HCT116 (cell line): ENCODE measurements around the gene CACNB1. TPM values are rescaled to one million over a fixed set of nuclear protein-coding genes. Genes with fewer than 3 reads are reported as not detected.
A peak's percentile ranks its signal among the peaks of the same experiment; 100 is the strongest.

ENCODE experiments used
- ATAC-seq: fragments of 200-7000 bp; cut with Tn5 transposase; 2 replicates; pipeline ENCODE4 v1.9.1; 2020; ENCODE audit warnings: mild to moderate bottlenecking, moderate library complexity
- BruUV-seq: library from RNA; stranded (reverse); fragments of 400-500 nt; replicated peaks from 2 replicates; lab custom pipeline; 2021; lab: Mats Ljungman, UMichigan
- CTCF ChIA-PET: fragments of 300-600 bp; sonication (Branson Sonifier 250); formaldehyde crosslinking; loops from one replicate; lab custom pipeline; 2021; ENCODE audit warnings: antibody characterized with exemption; lab: Charles Lee
- POLR2A ChIA-PET: fragments of 300-600, 350-600 bp; sonication (Branson Sonifier 250); formaldehyde crosslinking; loops from one replicate; lab custom pipeline; 2021; ENCODE audit warnings: antibody characterized with exemption; lab: Charles Lee
- RAD21 ChIA-PET, 2 experiments: fragments of 300-600 bp; sonication (Branson Sonifier 250); formaldehyde crosslinking; loops; one replicate each; lab custom pipeline; 2023; ENCODE audit warnings: low total read pairs in 2 of 2; ENCODE audit not compliant: uncharacterized antibody in 2 of 2, unreplicated experiment in 2 of 2, low non-redundant PET in 1 of 2; lab: Charles Lee
- DNase-seq: peaks from one replicate; pipeline ENCODE4 v3.0.0-alpha.2; 2010; ENCODE audit warnings: low read depth, low spot score
- H2AFZ ChIP-seq: fragments of 200-600 bp; shearing (Covaris generic), sonication (generic); 2 replicates; pipeline ENCODE4 v1.6.1; 2017; ENCODE audit warnings: low read depth, mixed run types, mixed read lengths, antibody characterized with exemption, low read length; ENCODE audit not compliant: poor library complexity, severe bottlenecking
- H3K27ac ChIP-seq: 2 replicates; pipeline ENCODE4 v1.5.1; 2012; ENCODE audit warnings: low read depth, low read length
- H3K27me3 ChIP-seq: fragments of 200-600 bp; sonication (generic); 2 replicates; pipeline ENCODE4 v1.6.1; 2016; ENCODE audit warnings: mixed run types, low read length, mixed read lengths; ENCODE audit not compliant: insufficient read depth
- H3K36me3 ChIP-seq, 2 experiments: fragments of 200-500 bp in 1 of 2; fragments of 200-600 bp in 1 of 2; sonication (Bioruptor generic) in 1 of 2; sonication (generic) in 1 of 2; 2 replicates each; pipeline versions ENCODE4 v1.5.1 to v1.6.1; 2014 to 2016; ENCODE audit warnings: low read length in 2 of 2, inconsistent platforms in 1 of 2, mixed read lengths in 1 of 2, mixed run types in 1 of 2; ENCODE audit not compliant: insufficient read depth in 2 of 2, control insufficient read depth in 1 of 2
- H3K4me1 ChIP-seq, 2 experiments: fragments of 200-600 bp in 1 of 2; sonication (generic) in 1 of 2; 2 replicates each; pipeline versions ENCODE4 v1.5.1 to v1.6.1; 2012 to 2017; ENCODE audit warnings: low read length in 2 of 2, inconsistent platforms in 1 of 2, mild to moderate bottlenecking in 1 of 2, mixed read lengths in 1 of 2, mixed run types in 1 of 2, moderate library complexity in 1 of 2; ENCODE audit not compliant: insufficient read depth in 2 of 2, control insufficient read depth in 1 of 2
- H3K4me2 ChIP-seq: fragments of 200-600 bp; sonication (generic); 2 replicates; pipeline ENCODE4 v1.6.1; 2017; ENCODE audit warnings: mixed run types, low read length, mixed read lengths
- H3K4me3 ChIP-seq, 2 experiments: fragments of 200-600 bp in 1 of 2; sonication (generic) in 1 of 2; replicated peaks in 1 of 2; 2 replicates each; pipeline ENCODE4 v1.5.1; 2011 to 2016; ENCODE audit warnings: low read length in 2 of 2, control low read depth in 1 of 2, low read depth in 1 of 2, mild to moderate bottlenecking in 1 of 2, mixed read lengths in 1 of 2, mixed run types in 1 of 2
- H3K79me2 ChIP-seq: fragments of 200-600 bp; sonication (generic); 2 replicates; pipeline ENCODE4 v1.6.1; 2017; ENCODE audit warnings: mild to moderate bottlenecking, mixed run types, low read length, moderate library complexity, mixed read lengths; ENCODE audit not compliant: insufficient read depth
- H3K9ac ChIP-seq: fragments of 200-600 bp; sonication (generic); 2 replicates; pipeline ENCODE4 v1.6.1; 2016; ENCODE audit warnings: low read length, mixed read lengths
- H3K9me2 ChIP-seq: fragments of 200-600 bp; sonication (generic), shearing (Covaris generic); 2 replicates; pipeline ENCODE4 v1.6.1; 2017; ENCODE audit warnings: mixed run types, mild to moderate bottlenecking, moderate library complexity; ENCODE audit not compliant: insufficient read depth
- H3K9me3 ChIP-seq, 2 experiments: fragments of 200-500 bp in 1 of 2; fragments of 200-600 bp in 1 of 2; sonication (Bioruptor generic) in 1 of 2; sonication (generic) in 1 of 2; 2 replicates each; pipeline ENCODE4 v1.6.1; 2014 to 2017; ENCODE audit warnings: low read length in 2 of 2, mixed read lengths in 2 of 2, inconsistent platforms in 1 of 2, low read depth in 1 of 2, mild to moderate bottlenecking in 1 of 2, mixed run types in 1 of 2, moderate library complexity in 1 of 2; ENCODE audit not compliant: control insufficient read depth in 1 of 2, insufficient read depth in 1 of 2
- H4K20me1 ChIP-seq: fragments of 200-600 bp; sonication (generic), shearing (Covaris generic); 2 replicates; pipeline ENCODE4 v1.6.1; 2017; ENCODE audit warnings: mixed run types, mild to moderate bottlenecking, moderate library complexity; ENCODE audit not compliant: insufficient read depth
- ATF3 ChIP-seq: IDR thresholded peaks from 2 replicates; pipeline ENCODE4 v1.6.1; 2012
- CBX3 ChIP-seq: IDR thresholded peaks from 2 replicates; pipeline ENCODE4 v1.6.1; 2012; ENCODE audit warnings: low read depth
- CEBPB ChIP-seq: IDR thresholded peaks from 2 replicates; pipeline ENCODE4 v1.6.1; 2012; ENCODE audit warnings: low read depth
- CTCF ChIP-seq, 3 experiments: fragments of 200-600 bp in 1 of 3; sonication (generic) in 1 of 3; IDR thresholded peaks in 2 of 3; conservative IDR thresholded peaks in 1 of 3; 2 replicates each; pipeline ENCODE4 v1.5.1; 2012 to 2017; ENCODE audit warnings: low read depth in 2 of 3, low read length in 2 of 3, antibody characterized with exemption in 1 of 3, borderline replicate concordance in 1 of 3, control low read depth in 1 of 3, mild to moderate bottlenecking in 1 of 3, mixed read lengths in 1 of 3, mixed run types in 1 of 3, moderate library complexity in 1 of 3; ENCODE audit not compliant: insufficient read depth in 1 of 3
- EGR1 ChIP-seq: IDR thresholded peaks from 2 replicates; pipeline ENCODE4 v1.6.1; 2012; ENCODE audit warnings: low read depth
- ELF1 ChIP-seq: IDR thresholded peaks from 2 replicates; pipeline ENCODE4 v1.6.1; 2012; ENCODE audit warnings: low read depth, borderline replicate concordance
- EZH2 ChIP-seq: fragments of 200-600 bp; sonication (generic); IDR thresholded peaks from 2 replicates; pipeline ENCODE4 v1.6.1; 2017; ENCODE audit warnings: antibody characterized with exemption, mixed run types
- EZH2phosphoT487 ChIP-seq: fragments of 200-600 bp; IDR thresholded peaks from 2 replicates; pipeline ENCODE4 v1.6.1; 2018; ENCODE audit warnings: antibody characterized with exemption, borderline replicate concordance
- FOSL1 ChIP-seq: IDR thresholded peaks from 2 replicates; pipeline ENCODE4 v1.6.1; 2012; ENCODE audit warnings: low read depth
- JUND ChIP-seq: IDR thresholded peaks from 2 replicates; pipeline ENCODE4 v1.6.1; 2012
- RAD21 ChIP-seq: IDR thresholded peaks from 2 replicates; pipeline ENCODE4 v1.6.1; 2012; ENCODE audit warnings: low read depth, mild to moderate bottlenecking
- SIN3A ChIP-seq: IDR thresholded peaks from 2 replicates; pipeline ENCODE4 v1.6.1; 2012; ENCODE audit warnings: low read depth
- SP1 ChIP-seq: IDR thresholded peaks from 2 replicates; pipeline ENCODE4 v1.6.1; 2012; ENCODE audit warnings: low read depth
- SRF ChIP-seq: IDR thresholded peaks from 2 replicates; pipeline ENCODE4 v1.6.1; 2012; ENCODE audit warnings: low read depth
- TCF7L2 ChIP-seq: IDR thresholded peaks from 2 replicates; pipeline ENCODE4 v1.7.0; 2011; ENCODE audit warnings: borderline replicate concordance, inconsistent platforms; ENCODE audit not compliant: insufficient read depth, insufficient read length; ENCODE audit errors: extremely low read depth
- YY1 ChIP-seq: IDR thresholded peaks from 2 replicates; pipeline ENCODE4 v1.6.1; 2011; ENCODE audit warnings: low read length, low read depth, moderate library complexity, mild to moderate bottlenecking; ENCODE audit not compliant: insufficient replicate concordance; ENCODE audit errors: extremely low read depth
- ZFX ChIP-seq: fragments of 450-650 bp; IDR thresholded peaks from 2 replicates; pipeline ENCODE4 v1.6.1; 2017
- intact Hi-C: fragments of 100-400 bp; cut with micrococcal nuclease; formaldehyde crosslinking; loops from 2 replicates; pipeline ENCODE4 v1.10.0; 2022
- total RNA-seq: library from RNA; stranded (reverse); gene quantifications from one replicate; pipeline ENCODE4 v1.2.1, GENCODE V29; 2021; ENCODE audit not compliant: unreplicated experiment
- TF ChIP-seq, protein P1 (sequence below): IDR thresholded peaks from 2 replicates; pipeline ENCODE4 v1.6.1; 2012; ENCODE audit warnings: low read depth
- TF ChIP-seq, protein P2 (sequence below): IDR thresholded peaks from 2 replicates; pipeline ENCODE4 v1.6.1; 2012

Gene CACNB1
- total RNA-seq, 1 experiment from 2014 or later, result 13.0 TPM

DNA sequence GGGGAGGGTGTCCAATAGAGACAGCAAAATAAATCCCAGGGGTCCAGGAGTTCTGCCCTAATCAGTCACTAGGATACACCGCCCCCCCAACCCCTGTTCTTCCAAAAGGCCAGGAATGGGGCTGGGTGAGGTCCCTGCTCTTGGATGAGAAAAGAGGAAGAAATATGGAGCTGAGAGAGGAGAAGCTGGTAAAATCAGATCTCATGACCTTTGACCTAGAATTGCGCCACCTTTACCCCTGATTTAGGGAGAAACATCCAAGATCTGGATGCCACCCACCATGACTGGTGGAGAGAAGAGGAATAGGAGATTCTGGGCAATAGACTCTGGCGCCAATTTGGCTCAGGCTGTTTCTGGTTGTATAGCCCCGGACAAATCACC is 707 bp upstream of the CACNB1 start:
- intact Hi-C loops, result no loop called here
- ChIA-PET POLR2A (interaction anchor here (1.0 kb wide), 1 partner anchor 39 kb away, joined by 7 read pairs; no protein-coding TSS in a partner anchor), RAD21 (no interaction called here), CTCF (interaction anchor here (1.3 to 1.6 kb wide), 2 partner anchors 34 to 38 kb away, joined by 3 to 5 read pairs; no protein-coding TSS in a partner anchor)
- no TSS peak for BruUV-seq
- ATAC-seq (no peak), DNase-seq (no peak)
- Histone ChIP-seq H4K20me1 (peaks cover 14% of the 10 kb centered on the region; the same call in 1 of the 2 replicates), H3K9me3 (no peaks in the 10 kb centered on the region), H3K4me3 (peak overlapping the region; percentile 52 to 75), H3K4me1 (peaks cover 24 to 54% of the 10 kb centered on the region in 2 experiments), H3K27me3 (no peaks in the 10 kb centered on the region), H2AFZ (no peak overlapping the region), H3K27ac (peak overlapping the region; percentile 85; the same call in 1 of the 2 replicates), H3K79me2 (peaks cover 42% of the 10 kb centered on the region), H3K4me2 (peak overlapping the region; percentile 92), H3K9me2 (no peaks in the 10 kb centered on the region), H3K9ac (peak overlapping the region; percentile 75; the same call in 1 of the 2 replicates), H3K36me3 (peaks cover 18 to 27% of the 10 kb centered on the region in 2 experiments)
- no peak for TF ChIP-seq TCF7L2
- TF ChIP-seq CBX3, result no peak
- no peak for TF ChIP-seq EZH2
- no peak for TF ChIP-seq CTCF (IDR thresholded peaks at IDR 0.05 in 2 of 3, conservative IDR thresholded peaks at IDR 0.05 in 1 of 3; ENCODE audit: borderline replicate concordance in 1 of 3, insufficient read depth in 1 of 3, low read depth in 2 of 3, low read length in 2 of 3)
- no peak for TF ChIP-seq RAD21
- TF ChIP-seq, protein P1, sequence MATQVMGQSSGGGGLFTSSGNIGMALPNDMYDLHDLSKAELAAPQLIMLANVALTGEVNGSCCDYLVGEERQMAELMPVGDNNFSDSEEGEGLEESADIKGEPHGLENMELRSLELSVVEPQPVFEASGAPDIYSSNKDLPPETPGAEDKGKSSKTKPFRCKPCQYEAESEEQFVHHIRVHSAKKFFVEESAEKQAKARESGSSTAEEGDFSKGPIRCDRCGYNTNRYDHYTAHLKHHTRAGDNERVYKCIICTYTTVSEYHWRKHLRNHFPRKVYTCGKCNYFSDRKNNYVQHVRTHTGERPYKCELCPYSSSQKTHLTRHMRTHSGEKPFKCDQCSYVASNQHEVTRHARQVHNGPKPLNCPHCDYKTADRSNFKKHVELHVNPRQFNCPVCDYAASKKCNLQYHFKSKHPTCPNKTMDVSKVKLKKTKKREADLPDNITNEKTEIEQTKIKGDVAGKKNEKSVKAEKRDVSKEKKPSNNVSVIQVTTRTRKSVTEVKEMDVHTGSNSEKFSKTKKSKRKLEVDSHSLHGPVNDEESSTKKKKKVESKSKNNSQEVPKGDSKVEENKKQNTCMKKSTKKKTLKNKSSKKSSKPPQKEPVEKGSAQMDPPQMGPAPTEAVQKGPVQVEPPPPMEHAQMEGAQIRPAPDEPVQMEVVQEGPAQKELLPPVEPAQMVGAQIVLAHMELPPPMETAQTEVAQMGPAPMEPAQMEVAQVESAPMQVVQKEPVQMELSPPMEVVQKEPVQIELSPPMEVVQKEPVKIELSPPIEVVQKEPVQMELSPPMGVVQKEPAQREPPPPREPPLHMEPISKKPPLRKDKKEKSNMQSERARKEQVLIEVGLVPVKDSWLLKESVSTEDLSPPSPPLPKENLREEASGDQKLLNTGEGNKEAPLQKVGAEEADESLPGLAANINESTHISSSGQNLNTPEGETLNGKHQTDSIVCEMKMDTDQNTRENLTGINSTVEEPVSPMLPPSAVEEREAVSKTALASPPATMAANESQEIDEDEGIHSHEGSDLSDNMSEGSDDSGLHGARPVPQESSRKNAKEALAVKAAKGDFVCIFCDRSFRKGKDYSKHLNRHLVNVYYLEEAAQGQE, result no peak
- no peak for TF ChIP-seq JUND
- TF ChIP-seq SP1, result no peak
- no peak for TF ChIP-seq FOSL1
- no peak for TF ChIP-seq EZH2phosphoT487
- TF ChIP-seq SRF, result no peak
- TF ChIP-seq YY1, result no peak
- TF ChIP-seq SIN3A, result no peak
- TF ChIP-seq, protein P2, sequence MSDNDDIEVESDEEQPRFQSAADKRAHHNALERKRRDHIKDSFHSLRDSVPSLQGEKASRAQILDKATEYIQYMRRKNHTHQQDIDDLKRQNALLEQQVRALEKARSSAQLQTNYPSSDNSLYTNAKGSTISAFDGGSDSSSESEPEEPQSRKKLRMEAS, result no peak
- no peak for TF ChIP-seq ATF3
- TF ChIP-seq CEBPB, result no peak
- TF ChIP-seq ZFX, result no peak
- TF ChIP-seq ELF1, result no peak
- TF ChIP-seq EGR1, result no peak
